ENCODE data around the gene TPO.

The TPO gene

GRCh38 chr2:1462994-1463393, 49.7 kb downstream of the TPO start:
- Histone ChIP-seq H3K4me3 (ENCODE audit: low read depth, low read length) (no peak overlapping the region), H3K27ac (no peak overlapping the region), H3K27me3 (replicated peaks) (no peaks in the 10 kb centered on the region), H3K36me3 (replicated peaks) (no peaks in the 10 kb centered on the region)
- DNase-seq = no peak
- in situ Hi-C loops (cut with HindIII; ENCODE audit: low pct_ligation_motif_present, low sequenced_read_pairs) = no loop called here
- no peak for TF ChIP-seq CTCF (IDR thresholded peaks at IDR 0.05; ENCODE audit: low read depth, low read length, missing control alignments)

DNA sequence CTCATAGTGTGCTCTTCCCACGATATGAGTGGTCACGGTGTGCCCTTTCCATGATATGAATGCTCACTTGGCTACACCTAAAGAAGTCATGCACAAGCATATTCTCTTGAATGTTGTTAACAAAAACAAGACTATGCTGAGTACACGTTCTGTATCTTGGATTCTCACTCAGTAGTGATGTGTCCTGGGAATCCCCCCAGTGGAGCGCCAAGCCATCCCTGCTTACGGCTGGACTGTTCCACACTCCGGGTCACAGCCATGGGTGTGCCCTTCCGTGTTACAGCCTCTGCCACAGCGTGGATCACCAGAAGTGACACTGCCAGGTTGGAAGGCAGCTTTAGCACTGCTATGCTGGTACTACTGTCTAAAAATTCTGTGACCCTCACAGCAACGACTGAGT, 59.1 kb downstream of the TPO start:
- Histone ChIP-seq H3K27me3 (replicated peaks) (no peaks in the 10 kb centered on the region), H3K36me3 (replicated peaks) (no peaks in the 10 kb centered on the region), H3K4me3 (ENCODE audit: low read depth, low read length) (no peak overlapping the region), H3K27ac (no peak overlapping the region)
- DNase-seq = no peak
- no peak for TF ChIP-seq CTCF (IDR thresholded peaks at IDR 0.05; ENCODE audit: low read depth, low read length, missing control alignments)
- in situ Hi-C loops (cut with HindIII; ENCODE audit: low pct_ligation_motif_present, low sequenced_read_pairs) = no loop called here

DNA sequence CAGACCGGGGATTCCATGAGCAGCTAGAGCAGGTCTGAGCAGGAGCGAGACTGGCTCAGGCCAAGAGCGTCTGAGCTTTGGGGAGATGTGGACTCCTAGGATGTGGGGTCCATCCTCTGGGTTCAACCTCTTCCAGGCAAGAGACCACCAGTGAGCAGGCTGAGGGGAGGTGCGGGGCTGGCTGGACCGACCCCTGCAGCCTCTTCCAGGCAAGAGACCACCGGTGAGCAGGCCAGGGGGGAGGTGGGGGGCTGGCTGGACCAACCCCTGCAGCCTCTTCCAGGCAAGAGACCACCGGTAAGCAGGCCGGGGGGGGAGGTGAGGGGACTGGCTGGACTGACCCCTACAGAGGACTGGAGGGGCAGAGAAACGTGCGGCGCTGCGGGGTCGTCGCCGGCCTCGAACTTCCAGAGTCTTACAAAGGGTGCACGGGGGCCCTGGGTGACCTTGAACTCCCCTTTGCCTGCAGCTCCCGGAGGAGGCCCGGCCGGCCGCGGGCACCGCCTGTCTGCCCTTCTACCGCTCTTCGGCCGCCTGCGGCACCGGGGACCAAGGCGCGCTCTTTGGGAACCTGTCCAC, 63.4 kb downstream of the TPO start:
- H3K27ac ChIP-seq = no peak overlapping the region
- in situ Hi-C loops (cut with HindIII; ENCODE audit: low pct_ligation_motif_present, low sequenced_read_pairs) = no loop called here
- no peak for DNase-seq
- H3K27me3 ChIP-seq (replicated peaks) = no peaks in the 10 kb centered on the region
- H3K4me3 ChIP-seq (ENCODE audit: low read depth, low read length) = no peak overlapping the region
- H3K36me3 ChIP-seq (replicated peaks) = no peaks in the 10 kb centered on the region
- no peak for TF ChIP-seq CTCF (IDR thresholded peaks at IDR 0.05; ENCODE audit: low read depth, low read length, missing control alignments)

GRCh38 chr2:1477196-1478040, 64.2 kb downstream of the TPO start:
- H3K27ac ChIP-seq = no peak overlapping the region
- no peak for TF ChIP-seq CTCF (IDR thresholded peaks at IDR 0.05; ENCODE audit: low read depth, low read length, missing control alignments)
- no peaks in the 10 kb centered on the region for H3K27me3 ChIP-seq (replicated peaks)
- H3K36me3 ChIP-seq (replicated peaks) = no peaks in the 10 kb centered on the region
- in situ Hi-C loops (cut with HindIII; ENCODE audit: low pct_ligation_motif_present, low sequenced_read_pairs) = no loop called here
- DNase-seq = no peak
- H3K4me3 ChIP-seq (ENCODE audit: low read depth, low read length) = no peak overlapping the region

GRCh38 chr2:1478311-1479305, 65.3 kb downstream of the TPO start:
- in situ Hi-C loops (cut with HindIII; ENCODE audit: low pct_ligation_motif_present, low sequenced_read_pairs) = no loop called here
- H3K27ac ChIP-seq = no peak overlapping the region

More at GRCh38 chr2:1478311-1479305, 65.3 kb downstream of the TPO start:
- DNase-seq = no peak
- no peak for TF ChIP-seq CTCF (IDR thresholded peaks at IDR 0.05; ENCODE audit: low read depth, low read length, missing control alignments)
- Histone ChIP-seq H3K4me3 (ENCODE audit: low read depth, low read length) (no peak overlapping the region), H3K36me3 (replicated peaks) (no peaks in the 10 kb centered on the region), H3K27me3 (replicated peaks) (no peaks in the 10 kb centered on the region)
